Retinal pigment epithelial cell (primary cell): ENCODE data around the gene RAD51C.

Source experiments
- DNase-seq: peaks from one replicate; pipeline ENCODE4 v3.0.0-alpha.2; 2010; ENCODE audit warnings: low read depth
- H3K4me3 ChIP-seq: 2 replicates; pipeline ENCODE4 v1.5.1; 2011; ENCODE audit warnings: mild to moderate bottlenecking, low read length, control low read depth, moderate library complexity
- CTCF ChIP-seq: conservative IDR thresholded peaks from 2 replicates; pipeline ENCODE4 v1.5.1; 2011; ENCODE audit warnings: low read depth, low read length, control low read depth, inconsistent platforms

RAD51C gene

GRCh38 chr17:58710948-58711552 is 18.6 kb downstream of the RAD51C start:
- H3K4me3 ChIP-seq, result no peak overlapping the region
- peak; percentile 64 for TF ChIP-seq CTCF
- no peak for DNase-seq

DNA sequence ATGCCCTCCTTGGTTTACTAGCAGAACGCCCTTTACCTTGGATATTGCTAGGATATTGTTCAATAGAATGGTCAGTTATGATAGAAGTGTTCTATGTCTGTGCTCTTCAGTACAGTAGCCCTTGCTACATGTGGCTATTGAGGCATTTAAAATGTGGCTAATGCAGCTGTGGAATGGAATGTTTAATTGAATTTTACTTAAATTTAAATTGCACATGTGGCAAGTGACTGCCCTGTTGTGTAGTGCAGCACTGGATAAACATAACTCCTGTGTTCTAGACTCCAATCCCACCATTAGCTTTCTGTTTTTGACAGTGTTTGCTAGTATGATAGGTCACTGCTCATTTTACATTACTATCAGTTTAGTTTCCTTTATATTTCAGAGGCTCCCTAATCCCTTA is 29.9 kb downstream of the RAD51C start:
- DNase-seq, result no peak
- no peak overlapping the region for H3K4me3 ChIP-seq
- no peak for TF ChIP-seq CTCF

- no peak overlapping the region for H3K4me3 ChIP-seq
These were observed 30.3 kb downstream of the RAD51C start for GRCh38 chr17:58722696-58723095.

GRCh38 chr17:58728798-58729197 is 36.4 kb downstream of the RAD51C start:
- TF ChIP-seq CTCF, result no peak
- no peak overlapping the region for H3K4me3 ChIP-seq
- DNase-seq, result no peak

More at GRCh38 chr17:58722696-58723095, 30.3 kb downstream of the RAD51C start:
- TF ChIP-seq CTCF, result no peak
- no peak for DNase-seq

GRCh38 chr17:58730937-58731336 is 38.5 kb downstream of the RAD51C start:
- no peak for DNase-seq
- TF ChIP-seq CTCF, result no peak
- H3K4me3 ChIP-seq, result no peak overlapping the region

DNA sequence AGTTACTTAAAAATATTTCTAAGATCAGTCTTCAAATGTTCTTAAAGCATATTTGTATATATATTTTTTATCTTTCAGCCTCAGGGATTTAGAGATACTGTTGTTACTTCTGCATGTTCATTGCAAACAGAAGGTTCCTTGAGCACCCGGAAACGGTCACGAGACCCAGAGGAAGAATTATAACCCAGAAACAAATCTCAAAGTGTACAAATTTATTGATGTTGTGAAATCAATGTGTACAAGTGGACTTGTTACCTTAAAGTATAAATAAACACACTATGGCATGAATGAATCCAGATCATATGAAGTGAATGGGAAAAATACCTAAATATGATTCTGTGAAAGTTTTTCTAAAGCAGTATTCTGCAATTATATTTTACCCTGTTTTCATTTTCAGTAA is 41.6 kb downstream of the RAD51C start:
- no peak for TF ChIP-seq CTCF
- no peak overlapping the region for H3K4me3 ChIP-seq
- no peak for DNase-seq

GRCh38 chr17:58734811-58735210 is 42.4 kb downstream of the RAD51C start:
- no peak for TF ChIP-seq CTCF
- no peak for DNase-seq

More at GRCh38 chr17:58734811-58735210, 42.4 kb downstream of the RAD51C start:
- no peak overlapping the region for H3K4me3 ChIP-seq
